Stimulated activated CD4-positive, alpha-beta T cell treated with anti-CD3 and anti-CD28 coated beads, TNF-alpha, amount 100 ng/mL, for 1 hour (primary cell): Measurements from ENCODE around the gene CRB3.
"Not testable (repeated sequence)": the region's sequence is repeated elsewhere in the genome, so short reads cannot be mapped to it uniquely, and the experiment has no call there.

Experiments used
- DNase-seq, 3 donors: peaks; one replicate each; pipeline ENCODE4 v3.0.0-alpha.2; 2020; ENCODE audit warnings: low read depth in 3 of 3, low spot score in 1 of 3

The CRB3 gene

DNA sequence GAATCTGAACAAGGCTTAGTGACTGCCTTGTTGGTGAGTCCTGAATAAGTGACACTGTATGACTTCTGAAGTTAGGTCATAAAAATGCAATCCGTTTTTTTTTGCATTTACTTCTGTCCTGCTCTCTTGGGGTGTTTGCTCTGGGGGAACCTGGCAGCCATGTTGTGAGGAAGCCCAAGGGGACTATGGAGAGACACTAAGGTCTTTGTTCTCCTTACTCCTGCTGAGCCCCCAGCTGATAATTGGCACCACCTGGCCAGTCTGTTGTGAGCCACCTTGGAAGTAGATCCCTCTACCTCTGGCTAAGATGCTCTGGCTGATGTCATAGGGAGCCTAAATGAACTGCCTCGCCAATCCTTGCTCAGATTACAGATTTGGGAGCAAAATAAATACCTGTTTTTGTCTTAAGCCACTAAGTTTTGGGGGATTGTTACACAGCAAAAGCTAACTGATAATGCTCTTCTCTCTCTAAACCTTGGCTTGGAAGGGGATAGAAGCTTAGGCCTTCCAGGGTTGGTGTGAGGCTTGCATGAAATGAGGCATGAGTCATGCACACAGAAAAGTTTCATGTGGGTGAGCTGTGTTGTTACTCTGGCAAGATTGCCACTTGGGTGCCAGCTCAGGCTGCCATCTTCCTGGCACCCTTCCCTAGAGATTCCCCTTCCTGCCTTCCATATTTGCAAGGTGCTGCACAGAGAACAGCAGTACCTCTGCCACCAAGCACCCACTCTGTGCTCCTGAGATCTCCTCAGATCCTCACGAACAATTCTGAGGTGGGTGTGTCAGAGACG lies 27.9 kb downstream of the CRB3 start:
- DNase-seq, result no peak

DNA sequence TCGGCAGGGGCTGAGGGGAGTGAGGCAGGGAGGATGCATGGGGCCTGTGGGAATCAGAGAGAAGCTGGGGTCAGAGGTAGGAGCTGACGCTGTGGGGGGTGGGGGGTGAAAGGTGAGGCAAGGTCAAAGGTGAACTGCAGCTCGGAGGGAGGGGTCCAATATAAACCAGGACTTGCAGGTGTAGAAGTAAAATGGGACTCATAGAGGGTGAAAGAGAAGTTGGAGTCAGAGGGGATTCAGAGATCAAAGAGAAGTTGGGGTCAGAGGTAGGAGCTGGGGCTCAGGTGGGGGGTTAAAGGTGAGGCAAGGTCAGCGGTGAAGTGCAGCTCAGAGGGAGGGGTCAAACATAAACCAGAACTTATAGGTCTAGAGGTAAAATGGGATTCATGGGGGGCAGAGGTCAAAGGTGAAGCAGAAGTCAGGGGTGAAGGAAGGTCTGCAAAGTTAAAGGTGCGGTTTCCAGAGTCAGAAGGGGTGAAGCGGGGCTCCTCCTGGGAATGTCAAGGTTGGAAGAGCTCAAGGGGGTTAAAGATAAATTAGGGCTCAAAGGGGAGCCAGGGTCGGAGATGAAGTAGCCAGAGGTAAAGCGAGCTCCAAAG lies 30.5 kb downstream of the CRB3 start:
- no peak for DNase-seq

DNA sequence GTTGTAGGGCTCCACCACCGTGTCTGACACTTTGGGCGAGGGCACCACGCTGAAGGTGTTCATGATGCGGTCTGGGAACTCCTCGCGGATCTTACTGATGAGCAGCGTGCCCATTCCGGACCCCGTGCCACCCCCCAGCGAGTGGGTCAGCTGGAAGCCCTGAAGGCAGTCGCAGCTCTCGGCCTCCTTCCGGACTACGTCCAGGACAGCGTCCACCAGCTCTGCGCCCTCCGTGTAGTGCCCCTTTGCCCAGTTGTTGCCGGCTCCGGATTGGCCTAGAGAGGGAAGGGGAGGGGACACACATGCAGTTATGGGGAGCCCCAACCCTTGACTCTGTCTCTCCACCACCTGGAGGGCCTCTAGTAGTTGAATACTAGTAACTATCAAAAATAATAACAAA lies 31.9 kb downstream of the CRB3 start:
- DNase-seq, result no peak

DNA sequence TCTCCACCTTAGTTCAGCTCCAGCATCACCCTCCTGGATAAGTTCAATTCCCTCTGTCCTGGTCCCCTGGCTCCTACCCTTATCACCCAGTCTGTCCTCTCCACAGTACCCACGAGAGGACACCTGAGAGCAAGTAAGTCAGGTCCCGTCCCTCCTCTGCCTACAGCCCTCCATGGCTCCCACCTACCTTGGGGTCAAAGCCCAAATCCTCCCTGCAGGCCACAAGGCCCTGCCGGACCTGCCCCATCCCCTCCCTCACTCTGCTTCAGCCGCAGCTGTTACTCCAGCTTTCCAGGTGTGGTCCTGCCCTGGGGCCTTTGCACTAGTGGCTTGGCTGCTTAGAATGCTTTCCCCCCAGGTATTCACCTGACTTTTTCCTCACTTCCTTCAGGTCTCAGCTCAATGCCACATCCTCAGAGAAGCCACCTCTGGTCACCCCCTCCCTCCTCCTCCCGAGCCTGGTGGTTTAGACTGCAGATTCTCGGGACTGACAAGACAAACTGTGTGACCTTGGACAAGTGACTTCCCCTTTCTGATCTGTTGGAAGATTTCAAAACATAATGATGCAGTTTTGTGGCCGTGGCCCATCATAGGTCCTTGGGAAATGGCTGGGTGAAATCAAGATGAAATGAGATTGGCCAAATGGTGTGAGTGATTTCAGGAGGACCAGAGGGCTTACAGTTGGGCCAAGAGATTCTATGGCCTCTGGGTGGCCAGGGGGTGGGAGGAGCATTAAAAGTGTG lies 34.4 kb downstream of the CRB3 start:
- DNase-seq, result no peak

DNA sequence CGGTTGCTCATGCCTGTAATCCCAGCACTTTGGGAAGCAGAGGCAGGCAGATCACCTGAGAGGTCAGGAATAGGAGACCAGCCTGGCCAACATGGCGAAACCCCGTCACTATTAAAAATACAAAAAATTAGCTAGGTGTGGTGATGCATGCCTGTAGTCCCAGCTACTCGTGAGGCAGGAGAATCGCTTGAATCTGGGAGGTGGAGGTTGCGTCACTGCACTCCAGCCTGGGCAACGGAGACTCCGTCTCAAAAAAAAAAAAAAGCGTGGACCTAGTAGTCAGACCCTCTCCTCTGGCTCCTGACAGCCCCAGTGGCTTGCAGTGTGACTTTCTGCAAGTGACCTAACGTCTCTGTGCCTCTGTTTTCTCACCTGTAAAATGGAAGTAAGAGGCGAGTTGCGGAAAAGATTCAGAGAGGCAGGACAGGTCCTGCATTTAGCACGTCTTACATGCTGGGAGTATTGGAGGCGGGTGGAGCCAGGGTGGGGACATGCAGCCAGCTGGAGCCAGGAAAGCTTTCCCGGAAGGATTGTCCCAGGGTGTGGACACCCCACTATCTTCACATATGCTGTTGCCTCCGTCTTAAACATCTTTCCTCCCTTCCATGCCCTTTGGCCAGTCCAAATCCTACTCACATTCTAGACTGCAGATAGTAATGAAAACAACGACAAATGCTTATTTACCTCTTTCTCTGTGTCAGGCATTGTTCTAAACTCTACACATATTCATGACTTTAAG lies 35.1 kb downstream of the CRB3 start:
- DNase-seq, result no peak

DNA sequence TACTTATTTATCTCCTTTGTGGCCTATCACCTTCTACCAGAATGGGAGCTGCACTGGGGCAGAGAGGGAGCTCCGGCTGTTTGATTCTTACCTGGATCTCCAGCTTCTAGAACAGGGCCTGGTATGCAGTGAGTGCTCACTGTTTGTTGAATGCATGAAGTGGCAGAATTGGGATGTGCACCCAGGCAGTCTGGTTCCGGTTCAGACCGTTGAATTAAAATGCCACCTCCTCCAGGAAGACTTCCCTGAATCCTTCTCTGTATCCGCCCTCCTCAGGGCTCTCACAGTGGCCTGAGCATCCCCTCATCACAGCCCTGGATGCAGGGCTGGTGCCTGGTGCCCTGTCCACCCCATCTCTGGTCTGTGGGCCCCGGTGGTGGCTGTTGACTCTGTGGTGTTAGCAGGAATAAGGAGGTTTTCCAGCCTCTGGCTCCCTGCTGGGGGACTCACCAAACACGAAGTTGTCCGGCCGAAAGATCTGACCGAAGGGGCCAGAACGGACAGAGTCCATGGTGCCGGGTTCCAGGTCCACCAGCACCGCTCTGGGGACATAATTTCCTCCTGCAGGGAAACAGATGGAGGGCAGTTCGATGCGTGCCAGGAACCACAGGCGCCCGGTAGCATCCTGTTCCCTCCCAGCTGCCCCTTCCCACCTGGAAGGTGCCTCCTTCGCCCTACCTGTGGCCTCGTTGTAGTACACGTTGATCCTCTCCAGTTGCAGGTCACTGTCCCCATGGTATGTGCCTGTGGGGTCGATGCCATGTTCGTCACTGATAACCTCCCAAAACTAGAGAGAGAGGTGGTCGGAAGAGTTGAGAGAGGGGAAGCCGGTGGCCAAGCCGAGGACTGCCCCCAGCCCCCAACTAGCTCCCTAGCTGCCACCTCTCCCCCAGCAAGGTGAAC lies 37.0 kb downstream of the CRB3 start:
- no peak for DNase-seq

DNA sequence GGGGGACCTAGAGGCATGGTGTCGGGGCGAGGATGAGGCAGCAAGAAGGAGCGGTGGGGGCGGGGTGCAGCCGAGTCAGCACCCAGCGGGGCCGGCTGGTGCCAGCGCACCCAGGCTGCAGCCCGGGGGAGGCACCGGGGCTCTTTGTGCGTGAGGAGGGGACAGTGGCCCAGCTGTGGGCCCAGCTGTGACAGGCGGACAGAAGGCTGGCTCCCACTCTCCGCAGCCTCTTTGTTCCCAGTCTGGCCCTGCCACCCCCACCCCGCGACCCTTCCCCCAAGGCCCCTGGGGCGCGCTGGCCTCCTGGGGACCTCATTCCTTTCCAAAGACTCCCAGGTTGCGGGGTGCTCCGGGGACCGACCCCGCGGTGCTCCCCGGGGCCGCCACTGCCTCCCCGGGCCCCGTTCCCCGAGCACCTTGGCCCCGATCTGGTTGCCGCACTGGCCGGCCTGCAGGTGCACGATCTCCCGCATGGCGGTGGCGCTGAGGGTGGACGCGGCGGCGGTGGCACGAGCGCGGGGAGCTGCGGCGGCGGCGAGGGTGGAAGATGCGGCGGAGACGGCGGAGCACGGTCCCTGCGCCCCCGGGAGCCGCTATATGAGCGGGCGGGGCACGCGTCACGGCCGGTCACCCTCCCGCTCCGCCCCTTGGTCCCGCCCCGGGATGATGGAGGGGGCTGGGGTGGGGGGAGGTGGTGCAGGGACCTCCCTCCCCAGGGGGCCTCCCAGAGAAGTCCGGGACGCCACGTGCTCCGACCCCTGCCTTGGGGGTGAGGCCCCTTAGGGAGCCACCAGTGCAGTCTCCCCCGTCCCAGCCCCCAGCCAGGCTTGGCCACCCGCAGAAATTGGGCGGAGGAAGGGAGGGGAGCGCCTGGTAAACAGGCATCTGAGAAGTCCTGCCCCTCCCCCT lies 37.9 kb downstream of the CRB3 start, which contains the start of gene TUBB4A:
TSS of gene TUBB4A (minus strand) at position 570 of the 909 bp plus-strand sequence. CDS start at position 473, 97 bp downstream.
- peak in 1 of 3 donors; percentile 37 for DNase-seq

DNA sequence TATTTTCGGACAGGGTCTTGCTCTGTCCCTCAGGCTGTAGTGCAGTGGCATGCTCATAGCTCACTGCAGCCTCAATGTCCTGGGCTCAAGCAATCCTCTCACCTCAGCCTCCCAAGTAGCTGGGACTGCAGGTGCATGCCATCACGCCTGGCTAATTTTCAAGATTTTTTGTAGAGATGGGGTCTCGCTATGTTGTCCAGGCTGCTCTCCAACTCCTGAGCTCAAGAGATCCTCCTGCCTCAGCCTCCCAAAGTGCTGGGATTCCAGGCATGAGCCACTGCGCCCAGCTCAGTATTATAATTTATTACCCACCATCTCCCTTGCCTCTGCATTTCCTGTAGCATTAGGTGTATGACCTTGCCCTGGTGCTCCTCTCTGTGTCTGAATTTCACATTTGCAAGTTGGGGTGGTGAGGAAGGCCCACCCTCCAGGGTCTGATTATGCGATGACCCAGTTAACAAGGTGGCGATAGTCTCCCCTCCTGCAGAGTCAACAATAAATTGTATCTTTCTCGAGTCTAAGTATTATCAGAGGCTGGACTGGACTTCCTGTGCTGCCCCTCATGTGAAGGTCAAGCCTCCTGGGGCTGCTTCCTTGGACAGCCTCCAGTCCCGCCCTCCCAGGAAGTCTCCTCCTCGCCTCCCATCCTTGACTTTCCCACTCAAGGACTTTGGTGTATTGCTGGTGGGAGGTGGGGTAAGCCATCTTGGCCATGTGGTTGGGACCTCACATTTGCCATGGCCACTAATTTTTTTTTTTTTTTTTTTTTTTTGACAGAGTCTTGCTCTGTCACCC lies 39.5 kb downstream of the CRB3 start:
- no peak for DNase-seq

DNA sequence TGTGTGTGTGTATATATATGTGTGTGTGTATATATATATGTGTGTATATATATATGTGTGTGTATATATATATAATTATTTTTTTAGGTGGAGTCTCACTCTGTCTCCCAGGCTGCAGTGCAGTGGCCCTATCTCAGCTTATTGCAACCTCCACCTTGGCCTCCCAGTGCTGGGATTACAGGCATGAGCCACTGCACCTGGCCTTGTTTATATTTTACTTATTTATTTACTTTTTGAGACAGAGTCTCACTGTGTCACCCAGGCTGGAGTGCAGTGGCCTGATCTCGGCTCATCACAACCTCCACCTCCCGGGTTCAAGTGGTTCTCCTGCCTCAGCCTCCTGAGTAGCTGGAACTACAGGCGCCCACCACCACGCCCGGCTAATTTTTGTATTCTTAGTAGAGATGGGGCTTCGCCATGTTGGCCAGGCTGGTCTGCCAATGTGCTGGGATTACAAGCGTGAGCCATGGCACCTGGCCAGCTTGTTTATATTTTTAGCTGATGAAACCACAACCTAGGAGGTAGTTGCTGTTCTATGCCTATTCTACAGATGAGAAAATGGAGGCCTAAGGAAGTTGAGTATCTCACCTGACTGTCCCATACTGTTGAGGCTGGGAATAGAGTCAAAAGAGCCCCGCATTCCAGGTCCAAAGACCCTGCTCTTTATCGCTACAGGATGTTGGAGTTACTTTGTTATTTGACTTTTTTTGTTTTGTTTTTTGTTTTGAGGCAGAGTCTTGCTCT lies 44.1 kb downstream of the CRB3 start:
- not testable (repeated sequence) for DNase-seq

DNA sequence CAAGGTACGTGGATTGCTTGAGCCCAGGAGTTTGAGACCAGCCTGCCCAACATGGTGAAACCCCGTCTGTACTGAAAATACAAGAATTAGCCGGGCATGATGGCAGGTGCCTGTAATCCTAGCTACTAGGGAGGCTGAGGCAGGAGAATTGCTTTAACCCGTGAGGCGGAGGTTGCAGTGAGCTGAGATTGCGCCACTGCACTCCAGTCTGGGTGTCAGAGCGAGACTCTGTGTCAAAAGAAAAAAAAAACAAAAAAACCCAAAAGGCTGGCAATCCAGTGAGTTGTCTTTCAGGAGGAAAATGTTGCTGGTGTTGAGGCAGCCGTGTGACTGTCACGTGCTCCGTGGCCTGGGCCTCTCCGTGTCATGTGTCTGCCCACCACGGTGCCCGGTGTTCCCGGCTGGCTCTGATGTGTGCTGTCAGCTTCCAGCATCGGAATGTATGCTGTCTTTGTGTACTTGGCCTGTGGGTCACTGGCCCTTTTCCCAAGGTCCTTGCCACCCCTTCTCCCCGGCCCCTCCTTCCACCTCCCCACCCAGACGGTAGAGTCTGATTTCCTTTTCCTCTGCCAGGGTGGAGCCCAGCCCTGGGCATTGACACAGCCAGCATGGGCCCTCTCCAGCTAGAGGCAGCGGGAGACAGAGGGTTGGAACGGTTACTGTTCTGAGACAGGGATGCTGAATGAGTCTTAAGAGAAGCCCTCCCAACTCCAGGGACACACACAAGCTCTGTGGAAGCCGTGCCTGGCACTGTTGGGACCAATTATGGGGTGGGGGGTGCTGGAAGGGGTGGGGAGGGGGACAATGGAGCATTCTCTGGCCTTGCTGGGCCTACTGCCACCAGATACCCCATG lies 45.3 kb downstream of the CRB3 start:
- DNase-seq, result no peak

DNA sequence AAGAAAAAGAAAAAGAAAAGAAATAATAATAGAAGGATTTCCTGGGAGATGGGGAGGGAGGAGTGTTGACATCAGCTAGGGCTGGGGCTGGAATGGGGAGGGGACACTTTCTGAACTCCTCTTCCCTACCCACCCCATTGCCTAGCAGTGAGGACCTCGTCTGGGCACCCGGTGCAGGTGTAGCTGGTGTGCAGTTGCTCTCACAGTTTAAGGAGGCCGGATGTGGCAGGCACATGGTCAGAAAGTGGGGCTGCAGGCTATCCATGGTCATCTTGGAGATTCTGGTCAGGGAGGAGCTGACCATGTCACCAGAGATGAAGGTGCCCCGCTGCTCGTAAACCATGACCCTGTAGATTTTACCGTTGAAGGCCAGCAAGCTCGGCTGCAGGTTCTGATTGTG lies 46.5 kb downstream of the CRB3 start:
- DNase-seq, result no peak

DNA sequence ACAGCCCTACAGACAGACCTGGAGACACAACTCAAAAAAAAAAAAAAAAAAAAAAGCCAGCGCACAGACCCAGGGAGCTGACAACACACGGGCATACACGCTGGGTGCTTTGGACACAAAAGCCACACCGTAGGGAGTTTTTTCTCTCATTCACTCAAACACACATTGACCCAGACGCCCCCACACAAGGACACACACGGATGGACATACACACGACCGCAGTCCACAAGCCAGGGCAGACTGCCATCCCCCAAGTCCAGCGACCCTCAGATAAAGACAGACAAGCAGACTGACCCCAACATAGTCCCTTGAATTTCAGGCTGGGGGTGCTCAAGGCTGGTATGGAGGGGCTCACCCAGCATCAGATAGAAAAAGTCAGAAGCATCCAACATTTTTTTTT lies 50.0 kb downstream of the CRB3 start:
- no peak for DNase-seq

DNA sequence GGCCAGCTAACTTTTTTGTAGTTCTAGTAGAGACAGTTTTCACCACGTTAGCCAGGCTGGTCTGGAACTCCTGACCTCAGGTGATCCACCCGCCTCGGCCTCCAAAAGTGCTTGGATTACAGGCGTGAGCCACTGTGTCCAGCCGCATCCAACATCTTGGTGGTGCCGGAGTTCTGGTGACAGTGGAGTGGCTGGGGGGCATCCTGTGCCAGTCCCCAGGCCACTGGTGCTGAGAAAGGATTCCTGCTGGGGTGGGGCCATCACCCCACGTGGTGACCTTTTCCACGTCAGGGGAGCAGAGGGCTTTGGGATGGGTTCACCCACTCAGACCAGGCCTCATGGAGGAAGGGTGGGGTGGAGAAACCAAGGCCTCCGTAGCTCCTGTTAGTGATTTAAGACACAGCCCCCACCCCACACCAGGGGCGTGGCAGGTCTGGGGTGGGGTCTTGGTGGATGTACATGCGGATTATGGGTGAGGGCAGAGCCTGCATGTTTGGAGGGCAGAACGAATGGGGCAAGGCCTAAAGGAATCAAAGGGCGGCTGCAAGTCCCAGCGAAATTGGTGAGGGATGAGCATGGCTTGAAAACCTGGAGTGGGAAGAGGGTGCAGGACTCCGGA lies 51.0 kb downstream of the CRB3 start:
- DNase-seq, result no peak

DNA sequence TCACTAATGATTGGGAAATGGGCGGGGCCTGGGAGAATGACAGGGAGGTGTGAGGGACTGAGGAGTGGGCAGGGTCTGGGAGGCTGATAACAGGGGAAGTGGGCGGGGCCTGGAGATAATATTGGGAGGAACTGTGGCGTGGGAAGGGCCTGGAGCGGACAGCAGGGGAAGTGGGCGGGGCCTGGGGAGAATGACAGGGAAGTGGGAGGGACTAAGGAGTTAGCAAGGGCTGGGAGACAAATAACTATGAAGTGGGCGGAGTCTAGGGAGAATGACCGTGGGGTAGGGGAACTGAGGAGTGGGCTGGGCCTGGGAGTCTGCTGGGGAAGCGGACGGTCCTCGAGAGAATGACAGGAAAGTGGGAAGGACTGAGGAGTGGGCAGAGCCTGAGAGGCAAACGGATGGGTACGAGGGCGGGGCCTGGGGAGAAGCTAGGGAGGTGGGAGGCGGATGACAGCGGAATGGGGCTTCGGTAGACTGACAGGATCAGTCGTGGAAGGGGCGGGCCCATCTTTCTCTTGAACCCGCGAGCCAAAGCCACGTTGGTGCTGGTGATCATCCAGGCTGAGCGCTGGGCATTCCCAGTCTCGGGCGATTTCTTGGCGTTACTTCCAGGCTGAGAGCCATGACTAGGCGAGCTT lies 52.1 kb downstream of the CRB3 start:
- peak in 2 of 3 donors; percentile 23 to 30 for DNase-seq
